GM19324 (cell line): Measurements from ENCODE around the gene PCIF1.

Source experiments
- ATAC-seq: cut with Tn5 transposase; IDR thresholded peaks from one replicate; pipeline ENCODE4 v1.9.1; 2021; ENCODE audit warnings: mild to moderate bottlenecking, moderate library complexity; ENCODE audit not compliant: unreplicated experiment, low FRiP score

PCIF1 gene

GRCh38 chr20:45904583-45905504 lies 29.6 kb upstream of the PCIF1 start:
- ATAC-seq, result no peak

GRCh38 chr20:45905505-45906079 lies 28.9 kb upstream of the PCIF1 start:
- no peak for ATAC-seq

- no peak for ATAC-seq
These were observed 27.1 kb upstream of the PCIF1 start for GRCh38 chr20:45907219-45907948.

- no peak for ATAC-seq
These were observed 26.4 kb upstream of the PCIF1 start for GRCh38 chr20:45908084-45908483.

GRCh38 chr20:45909336-45909808 lies 25.1 kb upstream of the PCIF1 start:
- no peak for ATAC-seq

GRCh38 chr20:45909817-45910669 lies 24.4 kb upstream of the PCIF1 start:
- no peak for ATAC-seq

GRCh38 chr20:45910670-45911485 lies 23.6 kb upstream of the PCIF1 start:
- ATAC-seq, result peak; percentile 86

- no peak for ATAC-seq
These were observed 22.8 kb upstream of the PCIF1 start, which contains the start of gene PLTP for GRCh38 chr20:45911486-45912343. PLTP (minus strand) TSS chr20:45912155; CDS start chr20:45911452, 703 bp downstream.

- ATAC-seq, result no peak
These were observed 22.2 kb upstream of the PCIF1 start for GRCh38 chr20:45912344-45912682.

GRCh38 chr20:45913116-45913515 lies 21.4 kb upstream of the PCIF1 start:
- no peak for ATAC-seq

GRCh38 chr20:45917790-45918141 lies 16.7 kb upstream of the PCIF1 start:
- ATAC-seq, result no peak

- ATAC-seq, result no peak
These were observed 16.2 kb upstream of the PCIF1 start for GRCh38 chr20:45918182-45918737.

GRCh38 chr20:45918779-45919537 lies 15.5 kb upstream of the PCIF1 start:
- no peak for ATAC-seq

GRCh38 chr20:45919542-45920399 lies 14.7 kb upstream of the PCIF1 start:
- no peak for ATAC-seq

- ATAC-seq, result no peak
These were observed 13.8 kb upstream of the PCIF1 start for GRCh38 chr20:45920462-45921336.
